ENCODE data around the gene KDF1. TPM values are rescaled to one million over a fixed set of nuclear protein-coding genes. Genes with fewer than 3 reads are reported as not detected.
A peak's percentile ranks its signal among the peaks of the same experiment; 100 is the strongest.
"Not testable (repeated sequence)": the region's sequence is repeated elsewhere in the genome, so short reads cannot be mapped to it uniquely, and the experiment has no call there.

The KDF1 gene
- total RNA-seq, 1 donor: not detected

- H3K4me3 ChIP-seq (ENCODE audit: low read depth, low read length): peak within 1 kb of the TSS; percentile 77
- peak; percentile 74 for DNase-seq (ENCODE audit: low read depth)
- no peak for TF ChIP-seq CTCF (IDR thresholded peaks at IDR 0.05; ENCODE audit: insufficient read depth, low read length)
Observed at GRCh38 chr1:26993237-26994019, 33.2 kb upstream of the KDF1 start, which contains the start of gene TRNP1. Gene TRNP1 (plus strand): TSS chr1:26993692. CDS start chr1:26993787, 95 bp downstream.

- no peak overlapping the region for H3K4me3 ChIP-seq (ENCODE audit: low read depth, low read length)
Observed at GRCh38 chr1:26991310-26992116, 31.2 kb upstream of the KDF1 start.

GRCh38 chr1:26989403-26990109, 29.3 kb upstream of the KDF1 start:
- H3K4me3 ChIP-seq (ENCODE audit: low read depth, low read length); DNase-seq (ENCODE audit: low read depth): not testable (repeated sequence)

More at GRCh38 chr1:26991310-26992116, 31.2 kb upstream of the KDF1 start:
- no peak for DNase-seq (ENCODE audit: low read depth)
- TF ChIP-seq CTCF (IDR thresholded peaks at IDR 0.05; ENCODE audit: insufficient read depth, low read length): no peak

GRCh38 chr1:26986658-26987057, 26.4 kb upstream of the KDF1 start:
- H3K4me3 ChIP-seq (ENCODE audit: low read depth, low read length): no peak overlapping the region
- no peak for DNase-seq (ENCODE audit: low read depth)
- no peak for TF ChIP-seq CTCF (IDR thresholded peaks at IDR 0.05; ENCODE audit: insufficient read depth, low read length)

GRCh38 chr1:26984291-26984690, 24.0 kb upstream of the KDF1 start:
- no peak for TF ChIP-seq CTCF (IDR thresholded peaks at IDR 0.05; ENCODE audit: insufficient read depth, low read length)
- DNase-seq (ENCODE audit: low read depth): no peak
- H3K4me3 ChIP-seq (ENCODE audit: low read depth, low read length): no peak overlapping the region

GRCh38 chr1:26983863-26984262, 23.6 kb upstream of the KDF1 start:
- no peak overlapping the region for H3K4me3 ChIP-seq (ENCODE audit: low read depth, low read length)
- no peak for DNase-seq (ENCODE audit: low read depth)
- no peak for TF ChIP-seq CTCF (IDR thresholded peaks at IDR 0.05; ENCODE audit: insufficient read depth, low read length)
